ENCODE results near the gene HELZ2.

- TF ChIP-seq, protein P1, sequence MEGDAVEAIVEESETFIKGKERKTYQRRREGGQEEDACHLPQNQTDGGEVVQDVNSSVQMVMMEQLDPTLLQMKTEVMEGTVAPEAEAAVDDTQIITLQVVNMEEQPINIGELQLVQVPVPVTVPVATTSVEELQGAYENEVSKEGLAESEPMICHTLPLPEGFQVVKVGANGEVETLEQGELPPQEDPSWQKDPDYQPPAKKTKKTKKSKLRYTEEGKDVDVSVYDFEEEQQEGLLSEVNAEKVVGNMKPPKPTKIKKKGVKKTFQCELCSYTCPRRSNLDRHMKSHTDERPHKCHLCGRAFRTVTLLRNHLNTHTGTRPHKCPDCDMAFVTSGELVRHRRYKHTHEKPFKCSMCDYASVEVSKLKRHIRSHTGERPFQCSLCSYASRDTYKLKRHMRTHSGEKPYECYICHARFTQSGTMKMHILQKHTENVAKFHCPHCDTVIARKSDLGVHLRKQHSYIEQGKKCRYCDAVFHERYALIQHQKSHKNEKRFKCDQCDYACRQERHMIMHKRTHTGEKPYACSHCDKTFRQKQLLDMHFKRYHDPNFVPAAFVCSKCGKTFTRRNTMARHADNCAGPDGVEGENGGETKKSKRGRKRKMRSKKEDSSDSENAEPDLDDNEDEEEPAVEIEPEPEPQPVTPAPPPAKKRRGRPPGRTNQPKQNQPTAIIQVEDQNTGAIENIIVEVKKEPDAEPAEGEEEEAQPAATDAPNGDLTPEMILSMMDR (IDR thresholded peaks at IDR 0.05) = no peak
- TF ChIP-seq POLR2AphosphoS5 (IDR thresholded peaks at IDR 0.05) (peak; percentile 40), POLR2A (IDR thresholded peaks at IDR 0.05) (no peak)
Observed at GRCh38 chr20:63577317-63577894, 3.4 kb upstream of the HELZ2 start.
